Measurements from ENCODE around the gene HMGCL.
A peak's percentile ranks its signal among the peaks of the same experiment; 100 is the strongest.
"Not testable (repeated sequence)": the region's sequence is repeated elsewhere in the genome, so short reads cannot be mapped to it uniquely, and the experiment has no call there.

Gene HMGCL

DNA sequence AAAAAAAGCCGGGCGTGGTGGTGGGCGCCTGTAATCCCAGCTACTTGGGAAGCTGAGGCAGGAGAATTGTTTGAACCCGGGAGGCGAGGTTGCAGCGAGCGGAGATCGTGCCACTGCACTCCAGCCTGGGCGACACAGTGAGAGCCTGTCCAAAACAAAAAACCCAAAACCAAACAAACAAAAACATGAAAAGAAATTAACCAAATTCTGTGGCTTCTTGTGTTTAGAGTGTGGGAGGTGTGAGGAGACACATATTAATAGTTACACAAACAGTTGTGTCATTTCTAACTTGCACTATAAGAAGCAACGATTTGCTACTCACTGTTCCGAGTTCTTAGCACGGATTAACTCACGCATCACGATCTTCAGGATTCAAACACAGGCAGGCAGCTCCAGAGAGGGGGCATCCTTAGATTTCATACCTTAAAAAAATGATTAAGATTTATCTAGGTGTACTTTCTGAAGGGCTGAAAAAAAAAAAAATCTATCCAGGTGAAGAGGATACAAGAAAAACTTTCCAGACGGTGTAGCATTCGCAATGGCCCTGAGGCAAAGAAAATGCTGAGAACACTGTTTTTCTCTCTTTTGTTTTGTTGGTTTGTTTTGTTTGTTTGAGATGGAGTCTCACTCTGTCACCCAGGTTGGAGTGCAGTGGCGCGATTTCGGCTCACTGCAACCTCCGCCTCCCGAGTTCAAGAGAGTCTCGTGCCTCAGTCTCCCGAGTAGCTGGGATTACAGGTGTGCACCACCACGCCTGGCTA, 713 bp upstream of the HMGCL start:
- peak; percentile 42 for DNase-seq

DNA sequence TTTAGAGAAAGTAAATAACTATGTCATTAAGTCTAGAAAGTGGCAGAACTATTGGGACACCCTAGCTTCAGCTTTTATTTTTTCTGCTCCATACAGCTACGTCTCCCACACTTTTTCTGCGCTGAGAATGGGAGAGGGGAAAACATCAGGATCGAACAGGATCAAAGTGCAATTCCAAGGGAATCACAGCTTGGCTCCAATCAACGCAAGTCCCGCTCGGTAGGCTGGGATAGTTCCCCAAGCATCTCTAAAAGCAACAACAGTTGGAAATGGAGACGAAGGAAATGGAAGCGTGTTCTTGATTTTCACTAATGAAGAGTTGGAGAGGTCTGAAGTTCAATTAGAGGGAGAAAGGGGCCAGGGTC, 536 bp downstream of the HMGCL start:
- DNase-seq, result no peak

DNA sequence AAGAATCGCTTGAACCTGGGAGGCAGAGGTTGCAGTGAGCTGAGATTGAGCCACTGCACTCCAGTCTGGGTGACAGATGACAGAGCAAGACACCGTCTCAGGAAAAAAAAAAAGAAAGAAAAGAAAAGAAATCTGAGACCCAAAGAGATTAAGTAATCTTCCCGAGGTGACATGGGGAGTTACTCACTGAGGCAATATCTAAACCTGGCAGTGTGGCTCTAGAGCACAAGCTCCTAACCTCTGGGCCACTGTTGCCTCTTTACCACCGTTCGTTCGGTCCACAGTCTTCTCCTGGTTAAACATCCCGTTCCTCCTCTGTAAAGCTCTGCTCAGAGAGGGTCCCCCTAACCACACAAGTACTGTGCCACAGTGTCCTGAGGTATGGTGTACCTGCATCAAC, 1.5 kb downstream of the HMGCL start:
- no peak for DNase-seq

- no peak for DNase-seq
Measured at GRCh38 chr1:23817633-23818032, 7.6 kb downstream of the HMGCL start.

DNA sequence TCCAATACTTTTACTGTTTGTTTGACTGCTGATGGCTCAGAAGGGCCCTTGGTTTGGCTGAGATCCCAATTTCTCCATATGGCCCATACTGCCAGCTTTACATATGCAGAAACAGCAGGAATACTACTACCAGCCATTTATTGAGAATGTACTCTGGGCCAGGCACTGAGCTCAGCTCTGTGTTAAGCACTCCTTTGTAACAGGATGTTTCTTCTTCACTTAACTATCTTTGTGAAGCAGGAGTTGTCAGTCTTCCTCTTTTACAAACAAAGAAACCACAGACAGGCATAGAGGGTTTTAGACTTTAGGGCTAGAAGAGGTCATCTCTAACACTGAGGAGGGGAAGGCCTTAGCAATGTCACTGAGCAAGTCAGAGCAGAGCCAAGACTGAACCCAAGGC, 8.3 kb downstream of the HMGCL start:
- no peak for DNase-seq

- no peak for DNase-seq
Measured at GRCh38 chr1:23816361-23816760, 8.9 kb downstream of the HMGCL start.

GRCh38 chr1:23814016-23814415, 11.2 kb downstream of the HMGCL start:
- DNase-seq, result no peak

DNA sequence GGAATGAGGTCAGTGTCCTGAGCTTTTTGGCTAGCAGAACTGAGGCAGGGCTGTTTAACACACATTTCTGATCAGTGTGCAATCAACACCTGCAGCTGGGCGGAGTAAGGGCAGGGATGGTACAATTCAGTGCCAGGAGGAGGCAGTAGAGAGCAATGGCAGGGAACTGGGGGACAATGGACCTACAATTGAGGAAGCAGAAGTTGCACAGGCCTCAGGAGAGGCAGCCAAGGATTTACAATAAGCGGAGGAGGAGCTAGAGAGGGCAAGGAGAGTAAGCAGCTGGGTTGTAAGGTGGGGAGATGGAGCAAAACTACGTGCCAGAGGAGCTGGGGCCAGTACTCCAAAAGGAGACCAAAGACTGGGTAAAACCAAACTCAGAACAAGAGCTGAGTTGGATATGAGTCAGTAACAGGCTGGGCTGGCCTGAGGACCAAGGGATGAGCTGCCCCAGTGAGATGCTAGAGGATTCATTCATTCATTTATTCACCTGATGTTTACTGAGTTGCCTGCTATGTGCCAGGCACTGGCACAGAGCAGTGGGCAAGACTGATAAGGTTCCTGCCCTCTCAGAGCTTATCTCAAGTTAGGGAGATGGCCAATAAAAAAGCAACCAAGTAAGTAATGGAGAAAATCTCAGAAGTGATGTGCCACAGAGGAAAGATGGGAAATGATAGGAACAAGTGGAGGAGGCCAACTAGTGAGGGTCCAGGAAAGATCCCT, 14.2 kb downstream of the HMGCL start:
- DNase-seq, result peak; percentile 70

GRCh38 chr1:23809751-23810171, 15.5 kb downstream of the HMGCL start:
- peak; percentile 88 for DNase-seq

DNA sequence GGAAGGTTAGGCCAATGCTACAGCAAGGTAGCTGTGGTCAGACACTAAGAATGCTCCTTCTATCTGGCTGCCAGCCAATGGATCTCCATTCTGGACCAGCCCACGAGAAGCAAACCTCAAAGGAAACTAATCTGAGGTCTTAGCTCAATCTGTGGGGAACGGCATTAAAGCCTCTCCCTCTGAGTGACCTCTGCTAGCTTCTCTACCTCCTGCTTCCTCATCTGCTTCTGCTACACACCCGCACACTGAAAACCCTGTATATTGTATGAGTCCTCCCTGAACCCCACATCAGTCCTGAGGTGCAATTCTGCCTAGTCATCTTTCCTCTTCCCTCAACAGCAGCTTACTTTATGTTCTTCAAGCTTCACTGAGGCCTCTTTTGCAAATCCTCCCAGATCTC, 17.8 kb downstream of the HMGCL start:
- DNase-seq, result no peak

DNA sequence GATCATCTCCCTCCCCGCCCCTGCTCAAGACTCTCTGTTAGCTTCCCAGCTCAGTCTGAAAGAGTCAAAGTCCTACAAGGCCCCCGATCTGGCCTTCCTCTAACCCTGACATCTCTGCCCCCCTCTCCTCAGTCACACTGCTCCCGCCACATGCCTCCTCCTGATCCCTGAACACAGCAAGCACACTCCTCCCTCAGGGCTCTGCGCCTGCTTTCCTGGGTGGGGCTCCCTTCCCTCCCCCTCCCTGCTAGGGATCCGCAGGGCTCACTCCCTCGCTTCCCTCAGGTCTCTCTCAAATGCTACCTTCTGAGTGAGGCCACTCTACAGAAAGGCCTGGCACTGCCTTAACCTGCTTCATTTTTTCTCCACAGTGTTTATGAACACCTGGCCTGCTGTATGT, 18.9 kb downstream of the HMGCL start:
- DNase-seq, result no peak

DNA sequence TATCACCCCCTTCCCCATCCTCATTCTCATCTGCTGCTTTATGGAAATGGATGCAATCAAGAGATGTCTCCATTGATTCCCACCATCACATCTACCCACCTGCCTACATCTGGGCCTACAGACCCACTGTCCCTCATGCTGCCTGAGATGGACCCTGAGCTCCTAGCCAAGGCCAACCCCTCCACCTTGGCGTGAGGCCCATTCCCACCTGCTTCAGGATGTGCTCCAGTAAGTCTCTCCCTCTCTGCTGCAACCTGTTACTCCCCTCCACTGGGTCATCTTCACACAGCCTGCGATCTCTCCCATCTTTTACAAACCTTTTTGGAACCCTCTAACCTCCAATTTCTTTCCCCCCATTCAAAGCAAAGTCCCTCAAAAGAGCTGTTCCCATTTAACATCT, 20.2 kb downstream of the HMGCL start:
- no peak for DNase-seq

- no peak for DNase-seq
Measured at GRCh38 chr1:23804183-23804835, 20.9 kb downstream of the HMGCL start.

- no peak for DNase-seq
Measured at GRCh38 chr1:23803674-23804073, 21.6 kb downstream of the HMGCL start.

- not testable (repeated sequence) for DNase-seq
Measured at GRCh38 chr1:23802809-23803342, 22.4 kb downstream of the HMGCL start.

- no peak for DNase-seq
Measured at GRCh38 chr1:23801876-23802275, 23.4 kb downstream of the HMGCL start.

GRCh38 chr1:23801338-23801748, 23.9 kb downstream of the HMGCL start:
- DNase-seq, result no peak

DNA sequence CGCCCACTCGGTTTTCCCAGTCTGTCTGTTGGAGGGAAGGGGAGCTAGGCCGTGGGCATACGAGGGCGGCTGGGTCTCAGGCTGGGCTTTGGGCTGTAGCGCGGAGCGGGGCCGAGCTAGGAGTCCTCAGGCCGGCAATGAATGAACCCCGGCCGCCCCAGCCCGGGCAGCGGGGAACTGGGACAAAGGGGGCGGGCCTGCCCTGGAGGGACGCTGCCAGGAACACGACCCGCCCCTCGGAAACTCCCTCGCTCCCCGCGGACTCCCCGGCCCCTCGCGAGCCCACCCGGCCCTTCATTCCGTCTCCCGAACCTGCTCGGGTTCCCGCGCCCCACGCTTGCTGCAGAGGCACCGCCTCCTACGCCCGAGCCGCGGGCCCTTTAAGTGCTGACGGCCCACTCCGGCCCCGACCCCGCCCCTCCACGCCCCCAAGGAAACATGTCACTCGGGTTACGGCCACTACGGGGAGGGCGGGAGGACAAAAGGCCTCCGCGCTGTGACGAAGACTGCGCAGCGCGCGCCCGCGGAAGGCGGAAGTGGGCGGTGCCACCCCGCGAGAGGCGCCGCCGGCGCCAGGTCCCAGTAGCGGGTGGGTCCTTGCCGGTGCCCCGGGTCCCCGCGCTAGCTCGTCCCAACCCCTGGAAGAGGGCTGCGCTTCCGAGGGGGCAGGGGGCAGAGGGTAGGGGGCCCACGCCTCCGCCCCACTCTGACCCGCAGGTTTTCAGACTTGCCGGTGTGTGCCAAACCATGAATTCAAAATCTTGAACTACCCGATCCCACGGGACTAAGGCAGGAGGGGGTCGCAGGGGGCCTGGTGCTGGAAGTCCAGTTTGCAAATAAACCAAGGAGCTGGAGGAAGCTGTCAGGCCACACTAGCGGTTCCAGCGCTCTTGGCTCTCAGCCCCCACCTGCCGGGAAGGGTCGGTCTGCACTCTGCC, 24.6 kb downstream of the HMGCL start, which contains the start of gene GALE:
TSS of gene GALE (minus strand) at position 355 of the 938 bp plus-strand sequence. CDS start 1,747 bp downstream, outside the sequence.
- DNase-seq, result peak; percentile 97

DNA sequence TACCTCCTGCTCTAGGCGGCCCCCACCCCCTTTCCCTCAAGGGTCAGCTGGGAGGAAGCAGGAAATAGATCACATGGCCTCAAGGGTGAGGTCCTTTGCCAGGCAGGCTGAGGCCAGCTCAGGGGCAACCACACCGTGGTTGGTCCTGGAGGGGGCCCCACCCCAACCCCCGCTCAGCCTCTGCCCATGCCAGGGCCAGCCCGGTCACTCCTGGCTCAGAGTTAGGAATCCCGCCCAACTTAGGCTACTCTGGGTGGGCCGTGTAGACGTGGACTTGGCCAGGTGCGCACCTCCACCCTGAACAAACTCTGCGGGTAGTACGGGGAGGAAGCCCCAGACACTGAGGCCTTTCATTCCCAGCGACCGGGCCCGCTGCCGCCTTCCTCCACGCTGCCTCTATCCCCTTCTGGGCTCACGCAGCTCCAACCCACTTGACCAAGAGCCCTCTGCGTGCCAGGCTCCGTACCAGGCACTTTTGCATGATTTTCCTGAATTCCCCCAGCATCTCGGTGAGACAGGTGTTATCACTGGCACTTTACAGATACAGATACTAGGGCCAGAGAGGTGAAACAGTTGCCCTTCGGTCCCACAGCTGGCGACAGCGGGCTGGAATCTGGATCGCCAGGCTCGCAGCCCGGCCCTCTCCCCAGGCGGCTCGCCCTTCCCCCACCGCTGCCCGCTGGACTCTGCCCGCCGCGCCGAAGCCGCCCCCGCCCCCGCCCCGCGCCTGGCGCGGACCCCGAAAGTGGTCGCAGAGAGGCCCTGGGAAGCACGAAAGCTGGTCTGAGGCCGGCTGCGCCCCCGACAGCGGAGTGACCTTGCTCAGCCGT, 25.4 kb downstream of the HMGCL start:
- peak; percentile 45 for DNase-seq

- no peak for DNase-seq
Measured at GRCh38 chr1:23799255-23799569, 26.0 kb downstream of the HMGCL start.

DNA sequence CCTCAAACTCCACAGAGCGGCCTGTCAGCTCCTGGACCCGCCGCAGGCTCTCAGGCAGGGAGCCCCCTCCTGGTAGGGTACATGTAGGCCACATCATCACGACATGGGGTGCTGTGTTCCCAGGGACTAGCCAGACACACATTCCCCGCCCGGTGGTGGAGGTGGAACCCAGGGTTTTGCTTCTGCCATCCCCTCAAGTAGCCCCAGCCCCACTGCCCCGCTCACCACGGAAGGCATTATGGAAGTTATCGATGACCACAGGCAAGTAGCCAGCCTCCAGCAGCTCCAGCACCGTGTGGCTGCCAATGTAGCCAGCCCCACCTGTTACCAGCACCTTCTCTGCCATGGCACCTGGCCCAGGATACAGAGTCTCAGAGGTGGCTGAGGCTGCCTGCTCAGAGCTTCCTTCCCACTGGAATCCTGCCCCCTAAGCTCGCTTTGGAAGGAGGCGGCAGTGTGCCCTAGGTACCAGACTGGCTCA, 26.5 kb downstream of the HMGCL start:
- DNase-seq, result no peak

Measured in CD4-positive, alpha-beta T cell treated with Interleukin-17A for 1 hour (primary cell).